Measurements from ENCODE around the gene COL27A1. TPM values are rescaled to one million over a fixed set of nuclear protein-coding genes. Genes with fewer than 3 reads are reported as not detected.

The COL27A1 gene
- total and polyA plus RNA-seq, 9 of the 15 experiments (the other 6 are each of a cell fraction or from before 2014, with no cell fraction given), result 0.07 TPM; not detected in 8

GRCh38 chr9:114178076-114178475, 22.7 kb downstream of the COL27A1 start:
- Histone ChIP-seq H3K36me3 (ENCODE audit: control insufficient read depth, insufficient read depth, low read length) (no peaks in the 10 kb centered on the region), H3K79me2 (ENCODE audit: control insufficient read depth, insufficient read depth, low read length) (no peaks in the 10 kb centered on the region), H3K27me3 (ENCODE audit: control insufficient read depth in 2 of 2, insufficient read depth in 2 of 2, low read length in 2 of 2) (peaks cover 0 to 47% of the 10 kb centered on the region in 2 experiments; a peak in 3 of 5 replicates), H3K9ac (ENCODE audit: insufficient read depth in 1 of 2, low read depth in 2 of 2, low read length in 2 of 2) (0 out of 4 replicates have a peak overlapping the region, but pooled peaks of 1 of the 2 experiments have one; percentile 20), H3K9me1 (ENCODE audit: control insufficient read depth, insufficient read depth, low read length) (no peaks in the 10 kb centered on the region), H3K4me3 (no peak overlapping the region), H3K4me1 (replicated peaks in 1 of 2; ENCODE audit: control insufficient read depth in 2 of 2, insufficient read depth in 2 of 2, low read length in 2 of 2) (peaks cover 0 to 8% of the 10 kb centered on the region in 2 experiments; a peak in 2 of 5 replicates), H2AFZ (ENCODE audit: low read depth, low read length) (no peak overlapping the region), H3K9me3 (replicated peaks; ENCODE audit: control insufficient read depth, insufficient read depth, low read depth, low read length) (no peaks in the 10 kb centered on the region), H4K20me1 (replicated peaks; ENCODE audit: control insufficient read depth, insufficient read depth, low read length) (peaks cover 19% of the 10 kb centered on the region), H3K27ac (ENCODE audit: extremely low read depth, low read depth, low read length) (no peak overlapping the region), H3K4me2 (ENCODE audit: insufficient read depth, low read length) (no peak overlapping the region)
- WGBS (ENCODE audit: insufficient coverage, low coverage, missing lambda C conversion rate), result 2% methylated on average over 8 of the region's 8 CpGs
- ChIA-PET CTCF (ENCODE audit: low intra/inter-chr PET ratio) (no interaction called here), POLR2A (no interaction called here)
- DNase-seq (ENCODE audit: extremely low read depth in 1 of 4, low spot score in 3 of 4) (no peak), ATAC-seq (no peak), FAIRE-seq (no peak)
- intact Hi-C loops (cut with micrococcal nuclease) (no loop called here), in situ Hi-C loops (cut with MboI) (no loop called here)
- BruUV-seq (replicated peaks), result no TSS peak
- no peak for TF ChIP-seq SRSF7 (optimal IDR thresholded peaks at IDR 0.05; ENCODE audit: low read depth, low read length)
- TF ChIP-seq FOSL1 (tag; conservative IDR thresholded peaks at IDR 0.05), result peak; percentile 62
- TF ChIP-seq PKNOX1 (IDR thresholded peaks at IDR 0.05), result 0 out of 2 replicates have a peak, but pooled peaks have one; percentile 1

GRCh38 chr9:114178756-114179450, 23.6 kb downstream of the COL27A1 start:
- Histone ChIP-seq H3K79me2 (ENCODE audit: control insufficient read depth, insufficient read depth, low read length) (no peaks in the 10 kb centered on the region), H4K20me1 (replicated peaks; ENCODE audit: control insufficient read depth, insufficient read depth, low read length) (peaks cover 19% of the 10 kb centered on the region), H2AFZ (ENCODE audit: low read depth, low read length) (no peak overlapping the region), H3K9me1 (ENCODE audit: control insufficient read depth, insufficient read depth, low read length) (no peaks in the 10 kb centered on the region), H3K36me3 (ENCODE audit: control insufficient read depth, insufficient read depth, low read length) (no peaks in the 10 kb centered on the region), H3K27me3 (ENCODE audit: control insufficient read depth in 2 of 2, insufficient read depth in 2 of 2, low read length in 2 of 2) (peaks cover 0 to 42% of the 10 kb centered on the region in 2 experiments; a peak in 3 of 5 replicates), H3K9me3 (replicated peaks; ENCODE audit: control insufficient read depth, insufficient read depth, low read depth, low read length) (no peaks in the 10 kb centered on the region), H3K4me1 (replicated peaks in 1 of 2; ENCODE audit: control insufficient read depth in 2 of 2, insufficient read depth in 2 of 2, low read length in 2 of 2) (peaks cover 0 to 8% of the 10 kb centered on the region in 2 experiments; a peak in 2 of 5 replicates), H3K4me3 (no peak overlapping the region), H3K9ac (ENCODE audit: insufficient read depth in 1 of 2, low read depth in 2 of 2, low read length in 2 of 2) (no peak overlapping the region), H3K4me2 (ENCODE audit: insufficient read depth, low read length) (no peak overlapping the region), H3K27ac (ENCODE audit: extremely low read depth, low read depth, low read length) (no peak overlapping the region)
- ATAC-seq, result no peak
- intact Hi-C loops (cut with micrococcal nuclease) (no loop called here), in situ Hi-C loops (cut with MboI) (no loop called here)
- no peak for DNase-seq (ENCODE audit: extremely low read depth in 1 of 4, low spot score in 3 of 4)
- POLR2A ChIA-PET, result no interaction called here
- CTCF ChIA-PET (ENCODE audit: low intra/inter-chr PET ratio), result no interaction called here
- no peak for FAIRE-seq
- BruUV-seq (replicated peaks), result no TSS peak
- 6% methylated on average over 10 of the region's 10 CpGs for WGBS (ENCODE audit: insufficient coverage, low coverage, missing lambda C conversion rate)
- TF ChIP-seq HNRNPUL1 (IDR thresholded peaks at IDR 0.05; ENCODE audit: low read length), result no peak
- no peak for TF ChIP-seq ZNF655 (CRISPR knock-in tag; IDR thresholded peaks at IDR 0.05)
- no peak for TF ChIP-seq ZNF280A (IDR thresholded peaks at IDR 0.05; ENCODE audit: low read depth, partially characterized antibody)
- TF ChIP-seq RHOXF2B (CRISPR knock-in tag; conservative IDR thresholded peaks at IDR 0.05), result no peak
- TF ChIP-seq ATF1 (CRISPR knock-in tag; IDR thresholded peaks at IDR 0.05), result no peak
- no peak for TF ChIP-seq ATF1 (tag; IDR thresholded peaks at IDR 0.05)
- no peak for TF ChIP-seq RFX5 (IDR thresholded peaks at IDR 0.05; ENCODE audit: low read depth, low read length)
- no peak for TF ChIP-seq PKNOX1 (IDR thresholded peaks at IDR 0.05)

Data from K562 (cell line).